Skin epidermis (tissue), 12 donors: ENCODE results near the gene TSEN54.

ENCODE experiments used
- H3K27ac ChIP-seq, 21 experiments: fragments of 200-600 bp; sonication (generic) in 11 of 21; one replicate each; pipeline ENCODE4 v1.5.0; 2020; ENCODE audit warnings: mild to moderate bottlenecking in 3 of 21, inconsistent platforms in 2 of 21, moderate library complexity in 2 of 21
- H3K4me3 ChIP-seq, 7 experiments: fragments of 200-600 bp; sonication (generic) in 2 of 7; one replicate each; pipeline ENCODE4 v1.5.0; 2020; ENCODE audit warnings: inconsistent platforms in 2 of 7, mild to moderate bottlenecking in 2 of 7, moderate library complexity in 1 of 7

The TSEN54 gene

GRCh38 chr17:75530837-75531720 is 14.8 kb downstream of the TSEN54 start:
- no peak overlapping the region for H3K4me3 ChIP-seq
- peak overlapping the region in 5 of 21 experiments; percentile 14 to 60 (median 42) for H3K27ac ChIP-seq

- no peak overlapping the region for H3K4me3 ChIP-seq
- H3K27ac ChIP-seq, result peak overlapping the region in 5 of 21 experiments; percentile 14 to 60 (median 42)
Measured at GRCh38 chr17:75531721-75532072, 15.4 kb downstream of the TSEN54 start.

- Histone ChIP-seq H3K4me3 (no peak overlapping the region), H3K27ac (peak overlapping the region in 13 of 21 experiments; percentile 24 to 82 (median 54))
Measured at GRCh38 chr17:75535119-75535537, 18.8 kb downstream of the TSEN54 start.

- Histone ChIP-seq H3K4me3 (no peak overlapping the region), H3K27ac (peak overlapping the region in 10 of 21 experiments; percentile 0 to 82 (median 54))
Measured at GRCh38 chr17:75535871-75536270, 19.5 kb downstream of the TSEN54 start.

GRCh38 chr17:75536366-75536765 is 20.0 kb downstream of the TSEN54 start:
- Histone ChIP-seq H3K4me3 (no peak overlapping the region), H3K27ac (peak overlapping the region in 1 of 21 experiments; percentile 57)

- no peak overlapping the region for H3K27ac ChIP-seq
Measured at GRCh38 chr17:75539967-75540729, 23.8 kb downstream of the TSEN54 start.

GRCh38 chr17:75540923-75541503 is 24.7 kb downstream of the TSEN54 start:
- H3K4me3 ChIP-seq, result no peak overlapping the region
- H3K27ac ChIP-seq, result peak overlapping the region in 1 of 21 experiments; percentile 14

More at GRCh38 chr17:75539967-75540729, 23.8 kb downstream of the TSEN54 start:
- H3K4me3 ChIP-seq, result no peak overlapping the region

- H3K4me3 ChIP-seq, result no peak overlapping the region
- no peak overlapping the region for H3K27ac ChIP-seq
Measured at GRCh38 chr17:75542229-75542628, 25.9 kb downstream of the TSEN54 start.

- H3K27ac ChIP-seq, result no peak overlapping the region
- no peak overlapping the region for H3K4me3 ChIP-seq
Measured at GRCh38 chr17:75542728-75543336, 26.5 kb downstream of the TSEN54 start.

GRCh38 chr17:75544250-75544649 is 27.9 kb downstream of the TSEN54 start:
- Histone ChIP-seq H3K4me3 (no peak overlapping the region), H3K27ac (peak overlapping the region in 2 of 21 experiments; percentile 34 to 44)

- H3K4me3 ChIP-seq, result no peak overlapping the region
- peak overlapping the region in 1 of 21 experiments; percentile 3 for H3K27ac ChIP-seq
Measured at GRCh38 chr17:75546181-75546580, 29.9 kb downstream of the TSEN54 start.

- Histone ChIP-seq H3K27ac (peak overlapping the region in 3 of 21 experiments; percentile 7 to 46 (median 23)), H3K4me3 (no peak overlapping the region)
Measured at GRCh38 chr17:75547091-75547490, 30.8 kb downstream of the TSEN54 start.

GRCh38 chr17:75548813-75549212 is 32.5 kb downstream of the TSEN54 start:
- no peak overlapping the region for H3K4me3 ChIP-seq
- H3K27ac ChIP-seq, result peak overlapping the region in 16 of 21 experiments; percentile 22 to 91 (median 78)

- H3K27ac ChIP-seq, result peak overlapping the region in 19 of 21 experiments; percentile 53 to 91 (median 80)
- H3K4me3 ChIP-seq, result no peak overlapping the region
Measured at GRCh38 chr17:75549246-75550138, 33.2 kb downstream of the TSEN54 start.

GRCh38 chr17:75550139-75550465 is 33.8 kb downstream of the TSEN54 start:
- peak overlapping the region in 16 of 21 experiments; percentile 16 to 91 (median 80) for H3K27ac ChIP-seq
- H3K4me3 ChIP-seq, result no peak overlapping the region

- peak overlapping the region in 2 of 21 experiments; percentile 54 to 80 for H3K27ac ChIP-seq
- no peak overlapping the region for H3K4me3 ChIP-seq
Measured at GRCh38 chr17:75551266-75551665, 34.9 kb downstream of the TSEN54 start.

GRCh38 chr17:75552425-75553294 is 36.3 kb downstream of the TSEN54 start:
- H3K27ac ChIP-seq, result no peak overlapping the region
- H3K4me3 ChIP-seq, result no peak overlapping the region
